GM23338 (cell line): ENCODE results near the gene NRCAM.

Experiments
- CREB1 ChIP-seq: fragments of 250-450 bp; sonication (Bioruptor Pico); IDR thresholded peaks from 2 replicates; pipeline ENCODE4 v1.5.0; 2020; ENCODE audit warnings: low read depth, mild to moderate bottlenecking, moderate library complexity
- EZH2 ChIP-seq: fragments of 200-600 bp; sonication (generic); IDR thresholded peaks from one replicate; pipeline ENCODE4 v1.8.0; 2017; ENCODE audit warnings: antibody characterized with exemption, mild to moderate bottlenecking, low read depth; ENCODE audit not compliant: unreplicated experiment
- EZH2phosphoT487 ChIP-seq: fragments of 200-600 bp; sonication (generic); IDR thresholded peaks from one replicate; pipeline ENCODE4 v1.8.1; 2018; ENCODE audit warnings: antibody characterized with exemption; ENCODE audit not compliant: unreplicated experiment
- JUNB ChIP-seq: IDR thresholded peaks from one replicate; pipeline ENCODE4 v1.6.1; 2016; ENCODE audit warnings: antibody characterized with exemption; ENCODE audit not compliant: unreplicated experiment
- POLR2AphosphoS5 ChIP-seq: IDR thresholded peaks from 2 replicates; pipeline ENCODE4 v1.6.1; 2016; ENCODE audit warnings: antibody characterized with exemption, low read depth
- ZNF114 ChIP-seq: fragments of 250-450 bp; sonication (Bioruptor Pico); IDR thresholded peaks from 2 replicates; pipeline ENCODE4 v1.5.0; 2020; ENCODE audit warnings: mild to moderate bottlenecking, moderate library complexity
- TF ChIP-seq, protein P1 (sequence below), 2 experiments: fragments of 200-600 bp in 1 of 2; sonication (generic) in 1 of 2; conservative IDR thresholded peaks; 2 replicates each; pipeline versions ENCODE4 v1.5.1 to v1.6.1; 2016 to 2017; ENCODE audit warnings: antibody characterized with exemption in 2 of 2, low read depth in 2 of 2, mild to moderate bottlenecking in 2 of 2, moderate library complexity in 1 of 2
- TF ChIP-seq, protein P2 (sequence below): fragments of 250-450 bp; sonication (Bioruptor Pico); IDR thresholded peaks from 2 replicates; pipeline ENCODE4 v1.5.0; 2020; ENCODE audit warnings: mild to moderate bottlenecking, moderate library complexity

DNA sequence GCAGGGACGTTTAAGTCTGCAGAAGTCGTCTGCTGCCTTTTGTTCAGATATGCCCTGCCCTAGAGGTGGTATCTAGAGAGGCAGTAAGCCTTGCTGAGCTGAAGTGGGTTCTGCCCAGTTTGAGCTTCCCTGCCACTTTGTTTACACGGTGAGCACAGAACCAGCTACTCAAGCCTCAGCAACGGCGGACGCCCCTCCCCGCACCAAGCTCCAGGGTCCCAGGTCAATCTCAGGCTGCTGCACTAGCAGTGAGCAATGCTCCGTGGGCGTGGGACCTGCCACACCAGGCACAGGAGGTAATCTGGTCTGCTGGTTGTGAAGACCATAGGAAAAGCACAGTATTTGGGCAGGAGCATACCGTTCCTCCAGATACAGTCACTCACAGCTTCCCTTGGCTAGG, 178.0 kb downstream of the NRCAM start:
- TF ChIP-seq, protein P1, sequence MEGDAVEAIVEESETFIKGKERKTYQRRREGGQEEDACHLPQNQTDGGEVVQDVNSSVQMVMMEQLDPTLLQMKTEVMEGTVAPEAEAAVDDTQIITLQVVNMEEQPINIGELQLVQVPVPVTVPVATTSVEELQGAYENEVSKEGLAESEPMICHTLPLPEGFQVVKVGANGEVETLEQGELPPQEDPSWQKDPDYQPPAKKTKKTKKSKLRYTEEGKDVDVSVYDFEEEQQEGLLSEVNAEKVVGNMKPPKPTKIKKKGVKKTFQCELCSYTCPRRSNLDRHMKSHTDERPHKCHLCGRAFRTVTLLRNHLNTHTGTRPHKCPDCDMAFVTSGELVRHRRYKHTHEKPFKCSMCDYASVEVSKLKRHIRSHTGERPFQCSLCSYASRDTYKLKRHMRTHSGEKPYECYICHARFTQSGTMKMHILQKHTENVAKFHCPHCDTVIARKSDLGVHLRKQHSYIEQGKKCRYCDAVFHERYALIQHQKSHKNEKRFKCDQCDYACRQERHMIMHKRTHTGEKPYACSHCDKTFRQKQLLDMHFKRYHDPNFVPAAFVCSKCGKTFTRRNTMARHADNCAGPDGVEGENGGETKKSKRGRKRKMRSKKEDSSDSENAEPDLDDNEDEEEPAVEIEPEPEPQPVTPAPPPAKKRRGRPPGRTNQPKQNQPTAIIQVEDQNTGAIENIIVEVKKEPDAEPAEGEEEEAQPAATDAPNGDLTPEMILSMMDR (conservative IDR thresholded peaks at IDR 0.05; ENCODE audit: low read depth in 2 of 2), result no peak
- TF ChIP-seq EZH2 (no peak), ZNF114 (CRISPR knock-in tag) (no peak), CREB1 (CRISPR knock-in tag) (no peak), POLR2AphosphoS5 (no peak), JUNB (no peak), EZH2phosphoT487 (no peak)
- TF ChIP-seq, protein P2, sequence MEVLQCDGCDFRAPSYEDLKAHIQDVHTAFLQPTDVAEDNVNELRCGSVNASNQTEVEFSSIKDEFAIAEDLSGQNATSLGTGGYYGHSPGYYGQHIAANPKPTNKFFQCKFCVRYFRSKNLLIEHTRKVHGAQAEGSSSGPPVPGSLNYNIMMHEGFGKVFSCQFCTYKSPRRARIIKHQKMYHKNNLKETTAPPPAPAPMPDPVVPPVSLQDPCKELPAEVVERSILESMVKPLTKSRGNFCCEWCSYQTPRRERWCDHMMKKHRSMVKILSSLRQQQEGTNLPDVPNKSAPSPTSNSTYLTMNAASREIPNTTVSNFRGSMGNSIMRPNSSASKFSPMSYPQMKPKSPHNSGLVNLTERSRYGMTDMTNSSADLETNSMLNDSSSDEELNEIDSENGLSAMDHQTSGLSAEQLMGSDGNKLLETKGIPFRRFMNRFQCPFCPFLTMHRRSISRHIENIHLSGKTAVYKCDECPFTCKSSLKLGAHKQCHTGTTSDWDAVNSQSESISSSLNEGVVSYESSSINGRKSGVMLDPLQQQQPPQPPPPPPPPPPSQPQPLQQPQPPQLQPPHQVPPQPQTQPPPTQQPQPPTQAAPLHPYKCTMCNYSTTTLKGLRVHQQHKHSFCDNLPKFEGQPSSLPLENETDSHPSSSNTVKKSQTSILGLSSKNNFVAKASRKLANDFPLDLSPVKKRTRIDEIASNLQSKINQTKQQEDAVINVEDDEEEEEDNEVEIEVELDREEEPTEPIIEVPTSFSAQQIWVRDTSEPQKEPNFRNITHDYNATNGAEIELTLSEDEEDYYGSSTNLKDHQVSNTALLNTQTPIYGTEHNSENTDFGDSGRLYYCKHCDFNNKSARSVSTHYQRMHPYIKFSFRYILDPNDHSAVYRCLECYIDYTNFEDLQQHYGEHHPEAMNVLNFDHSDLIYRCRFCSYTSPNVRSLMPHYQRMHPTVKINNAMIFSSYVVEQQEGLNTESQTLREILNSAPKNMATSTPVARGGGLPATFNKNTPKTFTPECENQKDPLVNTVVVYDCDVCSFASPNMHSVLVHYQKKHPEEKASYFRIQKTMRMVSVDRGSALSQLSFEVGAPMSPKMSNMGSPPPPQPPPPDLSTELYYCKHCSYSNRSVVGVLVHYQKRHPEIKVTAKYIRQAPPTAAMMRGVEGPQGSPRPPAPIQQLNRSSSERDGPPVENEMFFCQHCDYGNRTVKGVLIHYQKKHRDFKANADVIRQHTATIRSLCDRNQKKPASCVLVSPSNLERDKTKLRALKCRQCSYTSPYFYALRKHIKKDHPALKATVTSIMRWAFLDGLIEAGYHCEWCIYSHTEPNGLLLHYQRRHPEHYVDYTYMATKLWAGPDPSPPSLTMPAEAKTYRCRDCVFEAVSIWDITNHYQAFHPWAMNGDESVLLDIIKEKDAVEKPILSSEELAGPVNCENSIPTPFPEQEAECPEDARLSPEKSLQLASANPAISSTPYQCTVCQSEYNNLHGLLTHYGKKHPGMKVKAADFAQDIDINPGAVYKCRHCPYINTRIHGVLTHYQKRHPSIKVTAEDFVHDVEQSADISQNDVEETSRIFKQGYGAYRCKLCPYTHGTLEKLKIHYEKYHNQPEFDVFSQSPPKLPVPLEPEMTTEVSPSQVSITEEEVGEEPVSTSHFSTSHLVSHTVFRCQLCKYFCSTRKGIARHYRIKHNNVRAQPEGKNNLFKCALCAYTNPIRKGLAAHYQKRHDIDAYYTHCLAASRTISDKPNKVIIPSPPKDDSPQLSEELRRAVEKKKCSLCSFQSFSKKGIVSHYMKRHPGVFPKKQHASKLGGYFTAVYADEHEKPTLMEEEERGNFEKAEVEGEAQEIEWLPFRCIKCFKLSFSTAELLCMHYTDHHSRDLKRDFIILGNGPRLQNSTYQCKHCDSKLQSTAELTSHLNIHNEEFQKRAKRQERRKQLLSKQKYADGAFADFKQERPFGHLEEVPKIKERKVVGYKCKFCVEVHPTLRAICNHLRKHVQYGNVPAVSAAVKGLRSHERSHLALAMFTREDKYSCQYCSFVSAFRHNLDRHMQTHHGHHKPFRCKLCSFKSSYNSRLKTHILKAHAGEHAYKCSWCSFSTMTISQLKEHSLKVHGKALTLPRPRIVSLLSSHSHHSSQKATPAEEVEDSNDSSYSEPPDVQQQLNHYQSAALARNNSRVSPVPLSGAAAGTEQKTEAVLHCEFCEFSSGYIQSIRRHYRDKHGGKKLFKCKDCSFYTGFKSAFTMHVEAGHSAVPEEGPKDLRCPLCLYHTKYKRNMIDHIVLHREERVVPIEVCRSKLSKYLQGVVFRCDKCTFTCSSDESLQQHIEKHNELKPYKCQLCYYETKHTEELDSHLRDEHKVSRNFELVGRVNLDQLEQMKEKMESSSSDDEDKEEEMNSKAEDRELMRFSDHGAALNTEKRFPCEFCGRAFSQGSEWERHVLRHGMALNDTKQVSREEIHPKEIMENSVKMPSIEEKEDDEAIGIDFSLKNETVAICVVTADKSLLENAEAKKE (CRISPR knock-in tag), result no peak
